HG02610 (cell line): Measurements from ENCODE around the gene SLAMF9.

Experiments
- ATAC-seq: cut with Tn5 transposase; IDR thresholded peaks from one replicate; pipeline ENCODE4 v1.9.1; 2021; ENCODE audit warnings: mild to moderate bottlenecking, moderate library complexity; ENCODE audit not compliant: unreplicated experiment

Gene SLAMF9

GRCh38 chr1:159953536-159954515, at the start of gene SLAMF9:
Gene SLAMF9 (minus strand): TSS chr1:159954237. CDS start chr1:159954137, 100 bp downstream.
- ATAC-seq = no peak

GRCh38 chr1:160001440-160001839, 47.4 kb upstream of the SLAMF9 start:
- ATAC-seq = no peak

GRCh38 chr1:159999204-159999603, 45.2 kb upstream of the SLAMF9 start:
- no peak for ATAC-seq

GRCh38 chr1:159996653-159997052, 42.6 kb upstream of the SLAMF9 start:
- ATAC-seq = no peak

DNA sequence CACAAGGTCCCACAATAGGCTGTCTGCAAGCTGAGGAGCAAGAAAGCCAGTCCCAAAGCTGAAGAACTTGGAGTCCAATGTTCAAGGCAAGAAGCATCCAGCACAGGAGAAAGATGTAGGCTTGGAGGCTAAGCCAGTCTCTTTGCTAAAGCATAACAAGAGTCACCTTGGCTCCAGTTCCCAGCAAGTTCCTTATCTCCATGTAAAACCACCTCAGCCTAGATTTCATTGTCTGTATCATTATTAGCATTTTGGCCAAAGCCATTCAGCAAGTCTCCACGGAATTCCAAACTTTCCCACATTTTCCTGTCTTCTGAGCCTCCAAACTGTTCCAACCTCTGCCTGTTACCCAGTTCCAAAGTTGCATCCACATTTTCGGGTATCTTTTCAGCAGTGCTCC, 40.9 kb upstream of the SLAMF9 start:
- ATAC-seq = no peak

- no peak for ATAC-seq
Observed at GRCh38 chr1:159993911-159994310, 39.9 kb upstream of the SLAMF9 start.

- ATAC-seq = no peak
Observed at GRCh38 chr1:159992161-159992560, 38.1 kb upstream of the SLAMF9 start.

- no peak for ATAC-seq
Observed at GRCh38 chr1:159991513-159991912, 37.5 kb upstream of the SLAMF9 start.

- no peak for ATAC-seq
Observed at GRCh38 chr1:159990005-159990404, 36.0 kb upstream of the SLAMF9 start.

GRCh38 chr1:159989581-159989980, 35.5 kb upstream of the SLAMF9 start:
- no peak for ATAC-seq

DNA sequence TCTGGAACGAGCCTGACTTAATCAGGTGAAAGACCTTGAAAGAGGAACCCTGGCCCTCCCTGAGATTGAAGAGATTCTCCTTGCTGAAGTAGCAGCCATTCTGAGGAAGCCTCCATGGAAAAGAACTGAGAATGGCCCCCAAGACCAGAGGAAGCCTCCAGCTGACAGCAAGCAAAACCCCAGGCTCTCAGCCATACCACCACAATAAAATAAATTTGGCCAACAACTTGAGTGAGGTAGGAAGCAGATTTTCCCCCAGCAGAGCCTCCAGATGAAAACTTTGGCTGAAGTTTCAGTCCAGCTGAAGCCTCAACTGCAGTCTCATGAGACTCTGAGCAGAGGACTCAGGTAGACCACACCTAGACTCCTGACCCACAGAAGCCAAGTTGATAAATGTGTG, 34.0 kb upstream of the SLAMF9 start:
- ATAC-seq = no peak

DNA sequence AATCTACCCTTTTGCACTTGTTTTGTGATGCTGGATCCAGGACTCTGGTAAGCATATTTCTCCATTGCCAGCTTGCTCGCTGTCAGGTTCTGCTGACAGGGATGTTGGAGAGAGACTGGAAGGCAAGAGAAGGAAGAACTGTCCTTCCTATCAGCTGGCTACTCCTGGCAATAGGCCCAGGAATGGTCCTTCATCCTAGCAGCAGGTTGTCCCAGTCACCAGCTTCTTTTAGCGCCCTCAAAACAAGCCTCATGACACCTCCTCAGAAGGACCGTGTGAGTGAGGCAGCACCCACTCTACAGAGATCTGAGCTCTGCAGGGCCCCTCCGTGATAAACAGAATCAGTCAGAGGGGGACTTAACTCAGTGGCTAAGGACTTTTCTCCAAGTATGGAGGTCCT, 33.1 kb upstream of the SLAMF9 start:
- ATAC-seq = no peak

GRCh38 chr1:159986531-159986930, 32.5 kb upstream of the SLAMF9 start:
- no peak for ATAC-seq

DNA sequence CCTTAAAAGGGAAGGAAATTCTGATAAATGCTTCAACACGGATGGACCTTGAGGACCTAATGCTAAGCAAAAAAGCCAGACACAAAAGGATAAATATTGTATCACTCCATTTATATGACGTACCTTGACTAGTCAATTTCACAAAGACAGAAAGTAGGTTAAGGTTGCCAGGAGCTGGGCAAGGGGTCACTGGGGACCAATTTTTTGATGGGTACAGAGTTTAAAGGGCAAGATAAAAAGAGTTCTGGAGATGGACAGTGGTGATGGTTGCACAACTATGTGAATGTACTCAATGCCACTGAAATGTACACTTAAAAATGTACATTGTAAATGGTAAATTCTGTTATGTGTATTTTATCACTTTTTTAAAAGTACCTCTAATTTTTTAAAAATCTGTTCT, 32.1 kb upstream of the SLAMF9 start:
- ATAC-seq = no peak

- ATAC-seq = no peak
Observed at GRCh38 chr1:159985473-159985872, 31.4 kb upstream of the SLAMF9 start.

DNA sequence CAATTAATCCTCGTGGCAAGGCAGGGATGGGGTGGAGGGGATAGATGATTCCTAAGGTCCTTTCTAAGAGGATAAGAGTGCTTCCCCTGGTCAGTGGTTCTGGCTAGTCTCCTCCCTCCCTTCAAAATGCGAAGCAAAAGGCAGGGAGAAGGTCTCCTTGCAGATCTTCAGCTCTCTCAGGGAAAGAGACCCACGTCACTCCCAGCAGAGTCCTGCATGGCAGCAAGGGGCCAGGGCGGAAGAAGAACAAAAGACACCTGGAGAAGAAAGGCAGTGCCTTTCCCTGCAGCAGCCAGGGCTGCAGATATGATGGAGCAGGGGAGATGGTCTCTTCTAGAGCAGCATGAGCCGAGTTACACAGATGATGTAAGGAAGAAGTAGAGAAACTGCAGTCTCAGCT, 29.6 kb upstream of the SLAMF9 start:
- ATAC-seq = no peak

GRCh38 chr1:159982280-159982679, 28.2 kb upstream of the SLAMF9 start:
- no peak for ATAC-seq

- no peak for ATAC-seq
Observed at GRCh38 chr1:159981351-159982055, 27.5 kb upstream of the SLAMF9 start.

GRCh38 chr1:159980786-159981185, 26.7 kb upstream of the SLAMF9 start:
- no peak for ATAC-seq

DNA sequence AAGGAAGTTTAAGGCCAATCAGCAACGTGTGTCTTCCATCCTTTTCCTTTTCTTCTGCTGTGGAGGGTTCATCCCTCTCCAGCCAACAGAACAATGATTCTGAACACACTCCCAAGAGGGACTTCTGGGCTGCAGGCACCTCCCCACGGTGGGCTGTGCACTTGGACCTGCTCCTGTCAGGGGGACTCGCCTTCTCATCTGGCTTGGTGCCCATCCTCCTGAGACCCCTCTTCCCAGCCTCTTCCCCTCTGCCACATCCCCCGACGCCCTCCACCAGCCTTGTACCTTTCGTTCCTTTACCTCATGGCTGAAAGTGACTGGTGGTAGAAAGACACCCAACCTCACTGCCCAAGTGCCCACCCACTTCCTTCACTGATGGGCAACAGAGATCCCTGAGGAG, 26.0 kb upstream of the SLAMF9 start:
- ATAC-seq = no peak

GRCh38 chr1:159979257-159979656, 25.2 kb upstream of the SLAMF9 start:
- no peak for ATAC-seq

- no peak for ATAC-seq
Observed at GRCh38 chr1:159978107-159978398, 24.0 kb upstream of the SLAMF9 start.
